GDM1 (cell line): ENCODE results near the gene MARK4.
"Not testable (repeated sequence)": the region's sequence is repeated elsewhere in the genome, so short reads cannot be mapped to it uniquely, and the experiment has no call there.

ENCODE experiments used
- DNase-seq: peaks from one replicate; lab custom pipeline; 2025; lab: John Stamatoyannopoulos, UW

Gene MARK4

DNA sequence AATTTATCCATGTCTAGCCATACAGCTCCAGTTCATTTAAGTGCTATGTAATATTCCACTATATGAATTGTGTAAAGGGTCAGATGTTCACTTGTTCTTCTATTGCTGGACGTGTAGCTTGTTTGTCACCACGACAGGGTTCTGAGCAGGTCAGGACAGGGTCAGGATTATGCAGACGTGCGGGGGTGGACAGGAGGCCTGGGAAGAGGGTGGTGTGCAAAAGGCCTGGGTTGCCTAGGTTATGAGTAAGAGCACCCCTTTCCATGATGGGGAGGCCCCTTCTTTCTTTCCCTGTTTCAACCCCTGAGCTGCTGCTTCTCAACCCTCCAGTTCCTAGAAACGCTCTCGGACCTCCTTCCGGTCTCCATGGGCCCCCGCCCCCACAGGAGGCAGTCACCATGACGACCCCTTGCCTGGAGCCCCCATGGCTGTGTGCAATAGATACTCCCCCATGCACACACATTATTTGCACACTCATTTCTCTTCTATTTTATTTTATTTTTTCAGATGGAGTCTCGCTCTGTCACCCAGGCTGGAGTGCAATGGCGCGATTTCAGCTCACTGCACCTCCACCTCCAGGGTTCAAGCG lies 7.8 kb upstream of the MARK4 start:
- DNase-seq: no peak

DNA sequence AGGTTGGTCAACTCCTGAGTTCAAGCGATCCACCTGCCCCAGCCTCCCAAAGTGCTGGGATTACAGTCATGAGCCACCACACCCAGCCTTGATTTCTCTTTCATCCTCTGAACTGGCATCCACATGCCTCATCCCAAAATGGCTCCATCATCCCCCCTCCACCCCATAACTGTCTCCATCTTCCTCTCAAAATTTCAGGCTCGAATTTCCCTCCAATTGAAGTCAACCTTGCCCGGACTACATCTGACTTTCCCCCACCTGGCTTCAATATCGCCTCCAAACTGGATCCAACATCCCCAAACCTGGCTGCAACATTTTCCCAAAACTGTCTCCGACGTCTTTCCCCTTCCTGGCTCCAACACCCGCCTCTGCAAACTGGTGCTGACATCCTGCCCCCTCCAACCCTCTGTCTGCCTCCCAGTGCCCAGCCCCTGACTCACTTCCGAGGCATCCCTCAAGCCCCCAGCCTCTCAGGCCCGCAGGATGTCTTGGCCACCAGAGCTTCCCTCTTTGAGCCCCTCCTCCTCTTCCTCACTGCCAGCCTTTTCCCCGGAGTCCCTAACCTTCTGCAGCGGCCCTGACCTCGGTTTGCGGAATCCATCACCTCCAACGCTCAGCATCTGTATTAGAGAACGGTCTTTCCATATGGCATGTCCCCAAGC lies 6.8 kb upstream of the MARK4 start:
- peak; percentile 65 for DNase-seq

DNA sequence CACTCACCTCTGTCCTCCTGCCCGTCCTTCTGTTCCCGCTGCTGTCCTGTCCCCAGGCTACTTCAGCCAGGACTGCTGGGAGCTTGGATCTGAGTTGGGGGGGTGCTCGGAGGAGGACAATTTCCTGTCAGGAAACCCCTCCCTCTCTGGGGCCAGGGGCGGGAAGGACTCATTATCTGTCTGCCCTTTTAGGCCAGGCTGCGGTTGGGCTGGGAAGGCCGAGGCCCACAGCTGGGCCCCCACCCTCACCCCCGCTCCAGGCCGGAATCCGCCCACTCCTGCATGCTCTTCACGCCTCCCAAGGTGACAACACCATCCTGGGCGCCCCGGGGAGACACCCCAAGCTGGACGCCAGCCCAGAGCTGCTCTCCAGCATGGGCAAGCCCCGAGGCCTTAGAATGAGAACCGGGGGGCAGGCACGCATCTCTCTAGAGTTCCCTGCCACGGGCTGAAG lies 5.7 kb upstream of the MARK4 start, which contains the start of gene EXOC3L2:
Gene EXOC3L2, minus strand, starts transcription at position 74 of the 454 bp plus-strand sequence. CDS start 6,362 bp downstream, outside the sequence.
- DNase-seq: no peak

DNA sequence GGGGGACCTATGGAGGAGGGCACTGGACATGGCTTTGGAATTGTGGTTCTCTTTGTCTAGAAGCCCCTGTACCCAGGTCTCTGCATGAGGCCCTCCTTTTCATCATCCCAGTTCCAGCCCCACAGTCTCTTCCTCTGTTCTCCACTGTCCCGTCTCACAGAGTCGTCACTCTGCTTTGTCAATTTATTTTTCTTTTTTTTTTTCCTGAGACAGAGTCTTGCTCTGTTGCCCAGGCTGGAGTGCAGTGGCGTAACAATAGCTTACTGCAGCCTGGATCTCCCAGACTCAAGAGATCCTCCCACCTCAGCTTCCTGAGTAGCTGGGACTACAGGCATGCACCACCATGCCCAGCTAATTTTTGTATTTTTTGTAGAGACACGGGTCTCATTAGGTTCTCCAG lies 5.2 kb upstream of the MARK4 start:
- DNase-seq: no peak

DNA sequence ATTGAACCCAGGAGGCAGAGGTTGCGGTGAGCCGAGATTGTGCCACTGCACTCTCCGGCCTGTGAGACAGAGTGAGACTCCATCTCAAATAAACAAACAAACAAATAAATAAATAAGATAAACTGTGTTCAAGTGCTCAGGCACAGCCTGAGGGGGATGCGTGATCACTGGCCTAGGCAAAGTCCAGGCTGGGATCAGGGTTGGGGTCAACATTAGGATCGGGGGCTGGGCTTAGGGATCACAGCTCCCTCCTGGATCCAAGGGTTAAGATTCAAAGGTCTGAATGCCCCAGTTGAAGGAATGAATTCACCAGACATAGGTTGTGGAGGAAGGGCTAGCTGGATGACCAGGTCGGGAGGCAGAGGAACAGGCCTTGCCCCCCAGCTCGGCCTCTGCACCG lies 3.9 kb upstream of the MARK4 start:
- no peak for DNase-seq

DNA sequence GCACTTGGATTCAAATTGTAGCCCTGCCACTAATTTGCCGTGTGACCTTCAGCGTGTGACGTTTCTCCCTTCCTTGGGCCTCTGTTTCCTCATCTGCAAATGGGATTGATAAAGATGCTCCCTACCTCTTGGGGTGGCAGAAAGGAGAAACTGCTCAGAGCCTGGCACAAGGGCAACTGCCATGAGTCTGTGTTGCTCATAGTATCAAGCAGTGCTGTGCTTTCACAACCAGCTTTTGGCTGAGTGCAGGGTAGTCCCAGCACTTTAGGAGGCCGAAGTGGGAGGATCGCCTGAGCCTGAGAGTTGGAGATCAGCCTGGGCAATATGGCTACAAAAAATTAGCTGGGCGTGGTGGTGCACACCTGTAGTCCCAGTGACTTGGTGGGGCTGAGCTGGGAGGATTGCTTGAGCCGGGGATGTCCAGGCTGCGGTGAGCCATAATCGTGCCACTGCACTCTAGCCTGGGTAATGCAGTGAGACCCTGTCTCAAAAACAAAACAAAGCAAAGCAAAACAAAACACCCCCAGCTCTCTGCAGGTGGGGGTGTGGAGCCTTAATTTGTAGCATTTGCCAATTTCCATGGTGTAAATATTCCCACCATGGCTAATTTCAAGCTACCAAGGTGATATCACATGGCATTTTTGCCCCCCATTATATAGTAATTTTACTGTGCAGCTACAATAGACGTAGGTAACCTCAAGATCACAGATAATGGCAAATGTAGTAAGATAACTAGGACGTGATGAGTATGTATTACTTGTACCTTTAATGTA lies 1.6 kb upstream of the MARK4 start:
- DNase-seq: no peak

DNA sequence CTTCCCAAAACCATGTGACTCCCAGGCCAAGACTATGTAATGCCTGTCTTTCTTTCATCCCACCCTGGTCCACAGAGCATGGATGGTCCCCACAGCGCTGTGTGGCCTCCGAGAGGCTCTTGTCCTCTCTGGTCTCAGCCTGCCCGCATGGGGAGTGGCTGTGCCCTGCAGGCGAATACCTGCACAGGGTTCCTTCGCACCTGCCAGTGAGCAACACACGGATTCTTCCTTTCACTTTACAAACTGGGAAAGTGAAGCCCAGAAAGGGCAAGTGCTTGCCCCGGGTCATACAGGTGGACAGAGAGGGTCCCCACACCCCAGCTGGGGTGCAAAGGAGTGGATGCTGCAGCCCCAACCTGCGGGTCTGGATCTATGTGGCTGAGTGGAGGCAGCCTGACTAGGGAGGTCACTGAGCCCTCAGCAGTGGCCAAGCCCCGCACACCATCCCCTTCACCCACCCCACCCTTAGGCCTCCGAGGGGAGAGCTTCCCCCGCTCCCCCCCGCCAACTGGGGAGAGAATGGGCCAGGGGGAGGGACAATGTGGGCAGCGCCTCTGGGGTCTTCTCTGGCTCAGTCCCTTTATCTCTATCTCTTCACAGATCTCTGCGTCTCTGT lies 747 bp upstream of the MARK4 start:
- DNase-seq: no peak

DNA sequence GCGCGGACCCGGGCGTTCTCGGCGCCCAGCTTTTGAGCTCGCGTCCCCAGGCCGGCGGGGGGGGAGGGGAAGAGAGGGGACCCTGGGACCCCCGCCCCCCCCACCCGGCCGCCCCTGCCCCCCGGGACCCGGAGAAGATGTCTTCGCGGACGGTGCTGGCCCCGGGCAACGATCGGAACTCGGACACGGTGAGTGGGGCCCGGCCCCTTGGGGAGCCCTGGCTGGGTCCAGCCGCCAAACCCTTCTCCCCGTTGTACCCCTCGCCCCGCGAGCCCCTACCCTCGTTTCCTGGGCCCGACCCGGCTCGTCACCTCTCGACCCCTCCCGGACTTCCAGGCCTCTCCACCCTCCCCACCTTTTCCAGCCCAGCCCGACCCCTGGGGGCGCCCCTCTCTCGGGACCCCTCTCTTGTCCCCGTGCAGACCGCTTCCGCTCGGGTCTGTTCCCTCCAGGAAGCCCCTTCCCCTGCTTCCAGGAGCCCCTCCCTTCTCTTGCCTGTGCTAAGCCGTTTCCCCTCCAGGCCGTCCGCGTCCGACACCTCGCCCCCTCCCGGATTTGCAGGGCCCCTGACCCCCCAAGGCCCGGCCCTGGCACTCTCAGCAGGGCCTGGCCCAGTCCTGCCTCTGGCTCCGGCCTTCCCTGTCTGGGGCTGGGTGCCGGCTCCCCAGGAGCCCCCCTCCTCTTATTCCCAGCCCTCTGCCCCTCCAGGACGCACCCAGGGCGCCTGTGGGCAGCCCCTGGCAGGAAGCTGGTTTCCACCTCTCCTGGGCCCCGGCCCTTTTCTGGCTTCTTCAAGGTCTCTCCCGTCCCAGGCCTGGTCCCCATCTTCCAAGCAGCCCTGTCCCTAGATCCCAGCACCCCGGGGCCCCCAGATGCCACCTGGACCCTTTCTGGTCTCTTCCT lies 632 bp downstream of the MARK4 start:
- DNase-seq: no peak

DNA sequence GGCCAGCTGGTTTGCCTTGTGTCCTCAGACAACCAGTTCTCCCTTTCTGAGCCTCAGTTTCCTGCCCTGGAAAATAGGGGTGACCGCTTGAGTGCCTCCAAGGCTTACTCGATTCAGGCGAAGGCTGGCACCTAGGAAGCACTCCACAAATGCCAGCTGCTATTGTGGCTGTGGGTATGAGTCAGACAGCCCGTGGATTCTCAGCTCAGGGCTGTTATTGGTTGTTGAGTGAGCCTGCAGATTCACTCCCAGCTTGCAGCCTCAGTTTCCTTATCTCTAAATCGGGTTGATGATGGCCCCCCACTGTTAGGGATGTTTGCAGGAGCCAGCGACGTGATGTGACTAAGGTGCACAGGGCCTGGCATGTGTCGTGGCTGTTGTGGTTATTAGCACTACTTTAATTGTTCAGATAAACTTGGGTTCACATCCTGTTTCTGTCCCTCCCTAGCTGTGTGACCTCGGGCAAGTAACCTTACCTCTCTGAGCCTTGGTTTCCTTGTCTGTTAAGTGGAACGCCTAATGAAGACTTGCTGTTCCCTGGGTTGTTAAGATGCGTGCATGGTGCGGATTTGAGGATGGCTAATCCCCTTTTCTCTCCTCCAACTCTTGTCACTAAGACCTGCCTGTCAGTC lies 2.4 kb downstream of the MARK4 start:
- no peak for DNase-seq

DNA sequence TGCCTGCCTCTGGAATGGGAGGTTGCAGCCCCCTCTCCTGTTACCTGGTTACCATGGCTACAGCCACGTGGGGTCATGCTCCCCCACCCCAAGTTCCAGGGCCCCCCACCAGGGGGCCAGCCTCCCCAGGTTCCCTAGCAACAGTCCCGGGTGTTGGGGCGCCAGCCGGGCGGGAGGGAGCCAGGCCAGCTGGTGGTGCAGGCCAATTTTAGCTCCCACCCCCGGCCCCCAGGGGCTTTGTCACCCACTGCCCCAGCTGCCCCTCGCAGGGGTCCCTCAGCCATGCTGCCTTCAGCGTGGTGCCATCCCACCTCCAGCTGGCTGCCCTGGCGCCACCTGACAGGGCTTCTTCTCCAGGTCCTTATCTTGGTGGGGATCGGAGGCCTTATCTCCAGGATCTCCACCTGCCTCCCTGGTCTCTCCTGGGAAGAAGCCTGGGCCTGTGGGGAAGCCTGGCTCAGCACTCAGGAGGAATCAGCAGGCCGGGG lies 3.0 kb downstream of the MARK4 start:
- no peak for DNase-seq

DNA sequence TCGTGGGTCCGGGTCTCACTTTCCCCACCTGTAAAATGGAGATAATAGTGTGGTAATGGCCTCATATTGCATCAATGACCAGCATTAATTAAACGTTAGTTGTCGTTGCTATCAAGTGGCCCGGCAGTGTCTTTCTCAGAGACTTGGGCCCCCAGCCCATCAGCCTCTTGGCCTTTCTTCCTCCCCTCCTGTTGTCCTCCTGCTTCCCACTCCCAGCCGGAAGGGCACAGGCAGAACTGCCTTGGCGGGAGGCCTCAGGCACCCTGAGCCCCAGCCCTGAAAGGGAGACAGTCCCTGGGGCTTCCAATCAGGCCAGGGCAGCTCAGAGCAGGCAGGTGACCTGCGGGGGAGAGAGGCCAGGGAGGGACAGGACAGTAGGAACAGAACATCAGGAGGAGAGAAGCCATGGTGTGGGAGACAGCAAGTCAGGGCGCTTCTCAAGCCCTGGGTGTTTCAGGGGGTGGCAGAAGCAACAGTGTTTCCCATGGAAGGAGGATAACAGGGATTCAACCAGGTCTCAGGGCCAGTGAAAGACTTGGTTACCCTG lies 4.6 kb downstream of the MARK4 start:
- no peak for DNase-seq

DNA sequence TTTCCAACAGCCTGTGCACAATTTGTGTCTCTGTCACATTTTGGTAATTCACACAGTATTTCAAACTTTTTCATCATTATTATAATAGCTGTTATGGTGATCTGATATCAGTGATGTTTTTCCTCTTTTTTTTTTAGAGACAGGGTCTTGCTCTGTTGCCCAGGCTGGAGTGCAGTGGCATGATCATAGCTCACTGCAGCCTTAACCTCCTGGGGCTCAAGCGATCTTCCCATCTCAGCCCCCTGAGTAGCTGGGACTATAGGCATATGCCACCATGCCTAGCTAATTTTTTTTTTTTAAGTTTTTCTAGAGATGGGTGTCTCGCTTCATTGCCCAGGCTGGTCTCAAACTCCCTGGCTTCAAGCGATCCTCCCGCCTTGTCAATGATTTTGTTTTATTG lies 5.8 kb downstream of the MARK4 start:
- DNase-seq: no peak

DNA sequence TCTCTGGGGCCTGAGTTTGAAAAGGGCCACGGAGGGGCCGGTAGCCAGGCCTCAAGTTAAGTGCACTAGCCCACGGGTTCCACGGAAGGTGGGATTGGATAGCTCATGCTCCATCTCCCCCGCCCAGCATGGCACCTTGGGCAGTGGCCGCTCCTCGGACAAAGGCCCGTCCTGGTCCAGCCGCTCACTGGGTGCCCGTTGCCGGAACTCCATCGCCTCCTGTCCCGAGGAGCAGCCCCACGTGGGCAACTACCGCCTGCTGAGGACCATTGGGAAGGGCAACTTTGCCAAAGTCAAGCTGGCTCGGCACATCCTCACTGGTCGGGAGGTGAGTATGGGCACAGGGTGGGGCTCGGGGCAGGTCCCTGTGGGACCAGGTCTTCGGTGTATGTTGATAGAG lies 7.8 kb downstream of the MARK4 start:
- DNase-seq: no peak

DNA sequence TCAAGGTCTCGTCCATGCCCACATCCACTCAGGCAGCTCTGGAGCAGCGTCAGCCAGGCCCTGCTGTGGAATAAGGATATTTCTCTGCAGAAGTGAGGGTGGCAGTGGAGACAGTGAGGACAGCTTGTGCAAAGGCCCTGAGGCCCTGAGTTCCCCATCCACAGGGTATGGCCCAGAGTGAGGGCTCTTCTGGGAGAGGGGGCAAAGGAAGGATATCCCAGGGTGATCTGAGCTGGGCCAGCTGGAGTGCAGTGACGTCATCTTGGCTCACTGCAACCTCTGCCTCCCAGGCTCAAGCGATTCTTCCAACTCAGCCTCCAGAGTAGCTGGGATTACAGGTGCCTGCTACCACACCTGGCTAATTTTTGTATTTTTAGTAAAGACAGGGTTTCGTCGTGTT lies 11.5 kb downstream of the MARK4 start:
- DNase-seq: no peak

DNA sequence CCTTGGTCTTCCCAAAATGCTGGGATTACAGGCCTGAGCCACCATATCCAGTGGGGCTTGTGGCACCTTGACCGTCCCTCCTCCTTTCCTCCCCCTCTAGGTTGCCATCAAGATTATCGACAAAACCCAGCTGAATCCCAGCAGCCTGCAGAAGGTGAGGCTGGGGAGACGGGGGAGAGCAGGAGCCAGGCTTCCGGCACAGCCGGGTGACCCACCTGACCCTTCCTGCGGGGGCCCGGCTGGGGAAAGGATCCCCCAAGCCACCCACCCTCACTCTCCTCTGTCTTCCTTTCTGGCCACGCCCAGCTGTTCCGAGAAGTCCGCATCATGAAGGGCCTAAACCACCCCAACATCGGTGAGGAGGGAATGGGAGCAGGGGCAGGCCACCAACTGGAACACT lies 11.9 kb downstream of the MARK4 start:
- DNase-seq: no peak

DNA sequence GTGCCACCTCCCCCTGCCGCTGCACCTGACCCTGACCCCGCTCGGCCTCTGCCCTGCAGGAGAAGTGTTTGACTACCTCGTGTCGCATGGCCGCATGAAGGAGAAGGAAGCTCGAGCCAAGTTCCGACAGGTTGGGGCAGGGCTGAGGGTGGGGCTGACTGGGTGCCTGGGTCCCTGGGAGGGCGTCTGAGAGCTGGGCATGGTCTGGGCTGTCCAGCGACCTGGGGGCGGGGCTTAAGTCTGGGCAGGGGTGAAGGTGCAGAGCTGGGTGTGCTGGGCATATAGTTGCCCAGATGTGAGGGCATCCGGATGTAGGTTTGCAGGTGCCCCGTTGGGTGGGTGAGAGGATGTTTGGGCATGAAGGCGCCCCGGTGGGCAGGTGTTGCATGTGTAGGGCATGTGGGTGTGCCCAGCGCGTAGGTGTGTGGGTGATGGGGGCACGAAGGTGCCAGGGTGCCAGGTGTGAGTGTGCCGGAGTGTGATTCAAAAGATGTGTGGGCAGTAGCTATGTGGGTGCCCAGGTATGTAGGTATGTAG lies 13.8 kb downstream of the MARK4 start:
- DNase-seq: no peak

DNA sequence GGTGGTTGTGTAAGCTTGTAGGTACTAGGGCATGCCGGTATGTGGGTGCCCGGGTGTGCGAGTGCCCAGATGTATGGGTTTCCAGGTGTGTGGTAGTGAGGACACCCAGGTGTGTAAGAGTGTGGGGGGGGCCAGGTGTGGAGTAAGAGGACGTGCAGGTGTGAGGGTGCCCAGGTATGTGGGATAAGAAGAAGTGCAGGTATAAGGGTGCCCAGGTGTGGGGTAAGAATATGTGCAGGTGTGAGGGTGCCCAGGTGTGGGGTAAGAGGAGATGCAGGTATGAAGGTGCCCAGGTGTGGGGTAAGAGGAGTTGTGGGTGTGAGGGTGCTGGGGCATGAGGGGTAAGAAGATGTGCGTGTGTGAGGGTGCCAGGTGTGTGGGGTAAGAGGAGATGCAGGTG lies 14.3 kb downstream of the MARK4 start:
- no peak for DNase-seq

DNA sequence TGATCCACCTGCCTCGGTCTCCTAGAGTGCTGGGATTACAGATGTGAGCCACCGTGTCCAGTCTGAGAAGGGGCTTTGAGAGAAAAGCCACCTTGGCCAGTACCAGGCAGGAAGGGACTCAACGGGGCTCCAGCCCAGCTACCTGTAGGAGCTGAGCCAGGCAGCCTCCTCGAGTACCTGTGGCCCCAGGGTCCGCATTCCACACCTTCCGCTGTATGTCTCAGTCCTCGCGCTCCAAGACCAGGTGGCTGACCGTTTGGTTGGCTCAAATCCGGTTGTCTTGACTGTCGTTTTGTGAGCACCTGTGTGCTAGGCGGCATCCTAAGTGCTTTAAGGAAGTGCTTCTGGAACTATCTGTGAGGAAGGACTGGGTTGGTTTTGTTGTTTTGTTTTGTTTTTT lies 16.2 kb downstream of the MARK4 start:
- DNase-seq: no peak

DNA sequence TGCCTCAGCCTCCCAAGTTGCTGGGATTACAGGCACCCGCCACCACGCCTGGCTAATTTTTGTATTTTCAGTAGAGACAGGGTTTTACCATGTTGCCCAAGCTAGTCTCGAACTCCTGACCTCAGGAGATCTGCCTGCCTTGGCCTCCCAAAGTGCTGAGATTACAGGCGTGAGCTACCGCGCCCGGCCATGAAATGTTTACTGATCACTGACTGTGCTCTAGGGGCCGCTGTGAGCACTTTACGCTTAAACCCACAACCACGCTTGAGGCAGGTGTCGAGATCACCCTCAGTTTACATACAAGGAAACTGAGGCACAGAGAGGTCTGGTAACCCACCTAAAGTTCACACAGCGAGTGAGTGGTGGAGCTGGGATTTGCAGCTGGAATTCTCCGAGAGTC lies 18.9 kb downstream of the MARK4 start:
- DNase-seq: not testable (repeated sequence)

DNA sequence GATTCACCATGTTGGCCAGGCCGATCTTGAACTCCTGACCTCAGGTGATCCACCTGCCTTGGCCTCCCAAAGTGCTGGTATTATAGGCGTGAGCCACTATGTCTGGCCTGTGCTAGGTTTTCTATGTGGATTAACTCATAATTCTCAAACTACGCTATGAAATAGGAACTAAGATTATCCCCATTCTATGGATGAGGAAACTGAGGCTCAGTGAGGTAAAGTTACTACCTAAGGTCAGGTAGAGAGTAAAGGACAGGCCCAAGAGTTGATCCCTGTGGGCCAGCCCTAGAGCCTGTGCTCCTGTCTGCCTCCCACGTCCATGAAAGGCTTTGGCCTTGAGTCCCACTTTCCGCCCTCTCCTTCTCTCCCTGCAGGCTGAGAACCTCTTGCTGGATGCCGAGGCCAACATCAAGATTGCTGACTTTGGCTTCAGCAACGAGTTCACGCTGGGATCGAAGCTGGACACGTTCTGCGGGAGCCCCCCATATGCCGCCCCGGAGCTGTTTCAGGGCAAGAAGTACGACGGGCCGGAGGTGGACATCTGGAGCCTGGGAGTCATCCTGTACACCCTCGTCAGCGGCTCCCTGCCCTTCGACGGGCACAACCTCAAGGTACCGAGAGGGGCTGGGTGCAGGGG lies 20.1 kb downstream of the MARK4 start:
- DNase-seq: no peak
